ENCODE data around the gene USO1.
A peak's percentile ranks its signal among the peaks of the same experiment; 100 is the strongest.
"Not testable (repeated sequence)": the region's sequence is repeated elsewhere in the genome, so short reads cannot be mapped to it uniquely, and the experiment has no call there.

Gene USO1

GRCh38 chr4:75715105-75715799, 9.1 kb upstream of the USO1 start:
- DNase-seq: peak; percentile 34

- not testable (repeated sequence) for DNase-seq
These were observed 8.3 kb upstream of the USO1 start for GRCh38 chr4:75716054-75716453.

- no peak for DNase-seq
These were observed 7.0 kb upstream of the USO1 start for GRCh38 chr4:75717408-75717807.

GRCh38 chr4:75718529-75718928, 5.8 kb upstream of the USO1 start:
- no peak for DNase-seq

GRCh38 chr4:75722417-75722816, 2.0 kb upstream of the USO1 start:
- DNase-seq: no peak

- DNase-seq: peak; percentile 48
These were observed 963 bp upstream of the USO1 start for GRCh38 chr4:75723163-75724065.

- peak; percentile 78 for DNase-seq
These were observed 719 bp downstream of the USO1 start for GRCh38 chr4:75724867-75725724.

GRCh38 chr4:75725942-75726538, 1.7 kb downstream of the USO1 start:
- DNase-seq: not testable (repeated sequence)

- DNase-seq: no peak
These were observed 2.2 kb downstream of the USO1 start for GRCh38 chr4:75726577-75726976.

- no peak for DNase-seq
These were observed 2.7 kb downstream of the USO1 start for GRCh38 chr4:75727073-75727472.

GRCh38 chr4:75729836-75730235, 5.5 kb downstream of the USO1 start:
- no peak for DNase-seq

- peak; percentile 79 for DNase-seq
These were observed 9.0 kb downstream of the USO1 start for GRCh38 chr4:75733369-75733768.

- DNase-seq: no peak
These were observed 11.1 kb downstream of the USO1 start for GRCh38 chr4:75735525-75735924.

GRCh38 chr4:75736862-75737261, 12.5 kb downstream of the USO1 start:
- no peak for DNase-seq

- no peak for DNase-seq
These were observed 13.0 kb downstream of the USO1 start for GRCh38 chr4:75737398-75737797.

- DNase-seq: no peak
These were observed 16.6 kb downstream of the USO1 start for GRCh38 chr4:75741027-75741426.

GRCh38 chr4:75742451-75742850, 18.1 kb downstream of the USO1 start:
- DNase-seq: no peak

- peak; percentile 42 for DNase-seq
These were observed 20.8 kb downstream of the USO1 start for GRCh38 chr4:75745161-75745560.

GRCh38 chr4:75745721-75746199, 21.4 kb downstream of the USO1 start:
- DNase-seq: no peak

GRCh38 chr4:75752637-75753036, 28.3 kb downstream of the USO1 start:
- no peak for DNase-seq

- DNase-seq: peak; percentile 46
These were observed 44.7 kb downstream of the USO1 start for GRCh38 chr4:75769036-75769435.

- no peak for DNase-seq
These were observed 47.2 kb downstream of the USO1 start for GRCh38 chr4:75771607-75772006.

All from fibroblast of skin of back (primary cell).